Activated T-helper 1 cell treated with anti-CD3 and anti-CD28 coated beads, Interleukin-2, amount 50 U/mL, for 16 hours (primary cell): ENCODE measurements around the gene UCN.

Source experiments
- DNase-seq, 2 donors: peaks; one replicate each; pipeline ENCODE4 v3.0.0-alpha.2; 2020; ENCODE audit warnings: low read depth in 1 of 2, low spot score in 1 of 2

Gene UCN

GRCh38 chr2:27262379-27263286 is 45.6 kb downstream of the UCN start, which contains the start of gene SLC30A3:
SLC30A3 (minus strand) TSS chr2:27263047; CDS start chr2:27262906, 141 bp downstream.
- peak; percentile 33 to 51 for DNase-seq

- DNase-seq: no peak
Measured at GRCh38 chr2:27261926-27262298, 46.3 kb downstream of the UCN start.

- DNase-seq: no peak
Measured at GRCh38 chr2:27261241-27261925, 46.9 kb downstream of the UCN start.

- no peak for DNase-seq
Measured at GRCh38 chr2:27258051-27258450, 50.2 kb downstream of the UCN start.
